Gastrocnemius medialis (tissue), 4 donors: Measurements from ENCODE around the gene MYCBP2.
"Not testable (repeated sequence)": the region's sequence is repeated elsewhere in the genome, so short reads cannot be mapped to it uniquely, and the experiment has no call there.

Experiments used
- POLR2A ChIP-seq, 2 donors: fragments of 450-650 bp; IDR thresholded peaks; one replicate each; pipeline ENCODE4 v1.6.1; 2017; ENCODE audit warnings: antibody characterized with exemption in 2 of 2, mild to moderate bottlenecking in 2 of 2, moderate library complexity in 2 of 2
- TF ChIP-seq, protein P1 (sequence below), 5 experiments: fragments of 450-650 bp in 3 of 5; fragments of 200-600 bp in 2 of 5; sonication (generic) in 2 of 5; IDR thresholded peaks in 4 of 5; conservative IDR thresholded peaks in 1 of 5; 1 replicate in 4 of 5; 2 replicates in 1 of 5; pipeline ENCODE4 v1.5.1; 2016 to 2019; ENCODE audit warnings: antibody characterized with exemption in 5 of 5, mild to moderate bottlenecking in 3 of 5, moderate library complexity in 3 of 5

DNA sequence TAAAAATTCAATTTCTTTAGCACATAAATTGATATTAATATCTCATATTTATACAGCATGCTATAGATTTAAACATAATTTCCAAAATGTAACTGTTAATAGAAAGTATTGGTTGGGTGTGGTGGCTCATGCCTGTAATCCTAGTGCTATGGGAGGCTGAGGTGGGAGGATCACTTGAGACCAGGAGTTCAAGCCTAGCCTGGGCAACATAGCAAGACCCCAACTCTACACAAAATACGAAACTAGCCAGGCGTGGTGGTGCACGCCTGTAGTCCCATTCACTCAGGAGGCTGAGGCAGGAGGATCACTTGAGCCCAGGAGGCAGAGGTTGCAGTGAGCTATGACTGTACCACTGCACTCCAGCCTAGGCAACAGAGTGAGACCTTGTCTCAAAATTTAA lies 20.5 kb upstream of the MYCBP2 start:
- TF ChIP-seq POLR2A (IDR thresholded peaks at IDR 0.05) = not testable (repeated sequence)
- TF ChIP-seq, protein P1, sequence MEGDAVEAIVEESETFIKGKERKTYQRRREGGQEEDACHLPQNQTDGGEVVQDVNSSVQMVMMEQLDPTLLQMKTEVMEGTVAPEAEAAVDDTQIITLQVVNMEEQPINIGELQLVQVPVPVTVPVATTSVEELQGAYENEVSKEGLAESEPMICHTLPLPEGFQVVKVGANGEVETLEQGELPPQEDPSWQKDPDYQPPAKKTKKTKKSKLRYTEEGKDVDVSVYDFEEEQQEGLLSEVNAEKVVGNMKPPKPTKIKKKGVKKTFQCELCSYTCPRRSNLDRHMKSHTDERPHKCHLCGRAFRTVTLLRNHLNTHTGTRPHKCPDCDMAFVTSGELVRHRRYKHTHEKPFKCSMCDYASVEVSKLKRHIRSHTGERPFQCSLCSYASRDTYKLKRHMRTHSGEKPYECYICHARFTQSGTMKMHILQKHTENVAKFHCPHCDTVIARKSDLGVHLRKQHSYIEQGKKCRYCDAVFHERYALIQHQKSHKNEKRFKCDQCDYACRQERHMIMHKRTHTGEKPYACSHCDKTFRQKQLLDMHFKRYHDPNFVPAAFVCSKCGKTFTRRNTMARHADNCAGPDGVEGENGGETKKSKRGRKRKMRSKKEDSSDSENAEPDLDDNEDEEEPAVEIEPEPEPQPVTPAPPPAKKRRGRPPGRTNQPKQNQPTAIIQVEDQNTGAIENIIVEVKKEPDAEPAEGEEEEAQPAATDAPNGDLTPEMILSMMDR (IDR thresholded peaks at IDR 0.05 in 4 of 5, conservative IDR thresholded peaks at IDR 0.05 in 1 of 5) = not testable (repeated sequence)
